ENCODE measurements around the gene NT5C2. TPM values are rescaled to one million over a fixed set of nuclear protein-coding genes. Genes with fewer than 3 reads are reported as not detected.
"Not testable (repeated sequence)": the region's sequence is repeated elsewhere in the genome, so short reads cannot be mapped to it uniquely, and the experiment has no call there.

NT5C2 gene
- total RNA-seq, 1 donor from 2014 or later: 105 TPM

DNA sequence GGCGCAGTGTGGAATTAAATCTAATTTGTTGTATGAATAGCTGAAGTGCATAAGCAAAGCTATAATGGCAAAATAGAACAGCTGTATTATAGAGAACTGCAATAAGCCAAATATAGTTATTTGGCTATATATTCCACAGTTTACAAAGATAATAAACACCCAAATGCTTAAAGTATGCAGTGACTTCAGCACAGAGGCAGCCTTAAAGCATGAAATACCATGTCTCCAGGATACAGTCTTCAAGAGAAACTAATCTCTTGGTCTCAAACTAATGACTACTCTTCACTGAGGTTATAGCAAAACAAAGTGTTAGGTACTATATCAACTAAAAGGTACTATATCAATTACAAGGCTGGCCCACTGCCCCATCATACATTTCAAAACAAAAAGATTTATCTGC lies 48.0 kb downstream of the NT5C2 start:
- no peak for FAIRE-seq
- Histone ChIP-seq H3K4me3 (ENCODE audit: low read depth, low read length) (no peak overlapping the region), H3K36me3 (ENCODE audit: control insufficient read depth, insufficient read depth, low read length) (no peaks in the 10 kb centered on the region), H3K27me3 (ENCODE audit: control insufficient read depth, insufficient read depth, low read length) (no peaks in the 10 kb centered on the region)
- DNase-seq (ENCODE audit: low read depth): no peak
- TF ChIP-seq, protein P1, sequence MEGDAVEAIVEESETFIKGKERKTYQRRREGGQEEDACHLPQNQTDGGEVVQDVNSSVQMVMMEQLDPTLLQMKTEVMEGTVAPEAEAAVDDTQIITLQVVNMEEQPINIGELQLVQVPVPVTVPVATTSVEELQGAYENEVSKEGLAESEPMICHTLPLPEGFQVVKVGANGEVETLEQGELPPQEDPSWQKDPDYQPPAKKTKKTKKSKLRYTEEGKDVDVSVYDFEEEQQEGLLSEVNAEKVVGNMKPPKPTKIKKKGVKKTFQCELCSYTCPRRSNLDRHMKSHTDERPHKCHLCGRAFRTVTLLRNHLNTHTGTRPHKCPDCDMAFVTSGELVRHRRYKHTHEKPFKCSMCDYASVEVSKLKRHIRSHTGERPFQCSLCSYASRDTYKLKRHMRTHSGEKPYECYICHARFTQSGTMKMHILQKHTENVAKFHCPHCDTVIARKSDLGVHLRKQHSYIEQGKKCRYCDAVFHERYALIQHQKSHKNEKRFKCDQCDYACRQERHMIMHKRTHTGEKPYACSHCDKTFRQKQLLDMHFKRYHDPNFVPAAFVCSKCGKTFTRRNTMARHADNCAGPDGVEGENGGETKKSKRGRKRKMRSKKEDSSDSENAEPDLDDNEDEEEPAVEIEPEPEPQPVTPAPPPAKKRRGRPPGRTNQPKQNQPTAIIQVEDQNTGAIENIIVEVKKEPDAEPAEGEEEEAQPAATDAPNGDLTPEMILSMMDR (IDR thresholded peaks at IDR 0.05; ENCODE audit: insufficient read depth, low read length, severe bottlenecking): no peak

DNA sequence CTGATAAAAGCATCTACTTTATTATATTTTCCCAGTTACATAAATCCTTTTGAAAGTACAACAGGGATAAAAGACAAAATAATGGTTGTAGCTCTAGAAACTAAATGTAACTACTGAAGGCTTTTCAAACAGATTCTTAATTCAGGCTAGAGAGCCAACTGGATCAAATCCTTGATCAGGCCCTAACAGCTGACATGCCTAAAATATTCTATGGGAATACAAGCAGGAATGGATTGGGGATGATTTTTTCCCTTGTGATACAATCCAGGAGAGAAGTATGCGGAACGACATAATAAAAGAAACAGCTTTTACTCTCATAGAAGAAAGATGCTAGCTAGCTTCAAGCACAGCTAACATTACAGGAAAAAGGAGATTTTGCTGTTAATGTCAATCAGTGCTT lies 49.0 kb downstream of the NT5C2 start:
- FAIRE-seq: no peak
- TF ChIP-seq, protein P1 (IDR thresholded peaks at IDR 0.05; ENCODE audit: insufficient read depth, low read length, severe bottlenecking): no peak

GRCh38 chr10:103143641-103144040 lies 49.4 kb downstream of the NT5C2 start:
- not testable (repeated sequence) for FAIRE-seq; H3K4me3 ChIP-seq (ENCODE audit: low read depth, low read length); H3K27me3 ChIP-seq (ENCODE audit: control insufficient read depth, insufficient read depth, low read length); H3K36me3 ChIP-seq (ENCODE audit: control insufficient read depth, insufficient read depth, low read length); DNase-seq (ENCODE audit: low read depth)

More for the DNA sequence above, 49.0 kb downstream of the NT5C2 start:
- Histone ChIP-seq H3K27me3 (ENCODE audit: control insufficient read depth, insufficient read depth, low read length) (no peaks in the 10 kb centered on the region), H3K36me3 (ENCODE audit: control insufficient read depth, insufficient read depth, low read length) (no peaks in the 10 kb centered on the region), H3K4me3 (ENCODE audit: low read depth, low read length) (no peak overlapping the region)
- no peak for DNase-seq (ENCODE audit: low read depth)

DNA sequence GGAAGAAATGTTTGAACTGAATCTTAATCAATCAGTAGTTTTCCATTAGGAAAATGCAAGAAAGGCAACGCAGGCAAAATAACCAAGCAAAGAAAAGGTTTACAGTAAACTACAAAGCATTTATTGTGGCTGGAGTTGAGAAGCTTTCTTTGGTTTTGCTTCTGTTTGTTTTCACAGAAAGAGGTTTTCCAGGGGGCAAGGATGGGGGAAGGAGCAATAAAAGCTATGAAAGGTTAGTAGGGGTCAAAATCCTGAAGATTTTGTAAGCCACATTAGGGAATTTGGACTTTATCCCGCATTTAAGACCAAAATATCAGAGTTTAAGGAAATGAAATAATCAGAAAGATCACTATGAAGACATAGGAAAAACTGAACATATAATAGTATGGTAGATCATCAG lies 51.1 kb downstream of the NT5C2 start:
- Histone ChIP-seq H3K4me3 (ENCODE audit: low read depth, low read length) (no peak overlapping the region), H3K27me3 (ENCODE audit: control insufficient read depth, insufficient read depth, low read length) (no peaks in the 10 kb centered on the region), H3K36me3 (ENCODE audit: control insufficient read depth, insufficient read depth, low read length) (peaks cover 3% of the 10 kb centered on the region)
- TF ChIP-seq, protein P1 (IDR thresholded peaks at IDR 0.05; ENCODE audit: insufficient read depth, low read length, severe bottlenecking): no peak
- FAIRE-seq (no peak), DNase-seq (ENCODE audit: low read depth) (no peak)

GRCh38 chr10:103140469-103140868 lies 52.6 kb downstream of the NT5C2 start:
- FAIRE-seq: no peak
- no peak for DNase-seq (ENCODE audit: low read depth)
- TF ChIP-seq, protein P1 (IDR thresholded peaks at IDR 0.05; ENCODE audit: insufficient read depth, low read length, severe bottlenecking): no peak
- no peaks in the 10 kb centered on the region for H3K27me3 ChIP-seq (ENCODE audit: control insufficient read depth, insufficient read depth, low read length)
- H3K36me3 ChIP-seq (ENCODE audit: control insufficient read depth, insufficient read depth, low read length): peaks cover 3% of the 10 kb centered on the region
- H3K4me3 ChIP-seq (ENCODE audit: low read depth, low read length): no peak overlapping the region

DNA sequence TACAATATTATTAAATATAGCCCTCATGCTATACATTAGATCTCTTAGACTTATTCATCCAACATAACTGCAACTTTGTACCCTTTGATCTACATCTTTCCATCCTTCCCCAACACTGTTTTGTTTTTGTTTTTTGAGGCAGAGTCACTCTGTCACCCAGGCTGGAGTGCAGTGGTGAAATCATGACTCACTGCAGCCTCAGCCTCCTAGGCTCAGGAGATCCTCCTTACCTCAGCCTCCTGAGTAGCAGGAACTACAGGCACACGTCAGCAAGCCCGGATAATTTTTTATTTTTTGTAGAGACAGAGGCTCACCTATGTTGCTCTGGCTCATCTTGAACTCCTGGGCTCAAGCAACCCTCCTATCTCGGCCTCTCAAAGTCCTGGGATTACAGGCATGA lies 53.3 kb downstream of the NT5C2 start:
- no peak overlapping the region for H3K4me3 ChIP-seq (ENCODE audit: low read depth, low read length)

DNA sequence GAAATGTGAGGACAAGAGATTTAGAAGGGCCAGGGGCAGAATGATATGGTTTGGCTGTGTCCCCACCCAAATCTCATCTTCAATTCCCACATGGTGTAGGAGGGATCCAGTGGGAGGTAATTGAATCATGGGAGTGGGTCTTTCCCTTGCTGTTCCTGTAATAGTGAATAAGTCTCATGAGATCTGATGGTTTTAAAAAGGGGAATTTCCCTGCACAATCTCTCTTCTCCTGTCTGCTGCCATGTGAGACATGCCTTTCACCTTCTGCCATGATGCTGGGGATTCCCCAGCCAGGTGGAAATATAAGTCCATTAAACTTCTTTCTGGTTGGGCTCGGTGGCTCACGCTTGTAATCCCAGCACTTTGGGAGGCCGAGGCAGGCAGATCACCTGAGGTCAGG lies 57.9 kb downstream of the NT5C2 start:
- FAIRE-seq: not testable (repeated sequence)

More for the DNA sequence above, 53.3 kb downstream of the NT5C2 start:
- Histone ChIP-seq H3K36me3 (ENCODE audit: control insufficient read depth, insufficient read depth, low read length) (peaks cover 5% of the 10 kb centered on the region), H3K27me3 (ENCODE audit: control insufficient read depth, insufficient read depth, low read length) (no peaks in the 10 kb centered on the region)
- FAIRE-seq (no peak), DNase-seq (ENCODE audit: low read depth) (no peak)
- TF ChIP-seq, protein P1 (IDR thresholded peaks at IDR 0.05; ENCODE audit: insufficient read depth, low read length, severe bottlenecking): no peak

More for the DNA sequence above, 57.9 kb downstream of the NT5C2 start:
- H3K27me3 ChIP-seq (ENCODE audit: control insufficient read depth, insufficient read depth, low read length); H3K36me3 ChIP-seq (ENCODE audit: control insufficient read depth, insufficient read depth, low read length); H3K4me3 ChIP-seq (ENCODE audit: low read depth, low read length); DNase-seq (ENCODE audit: low read depth): not testable (repeated sequence)
